HepG2 (cell line): ENCODE data around the gene COX18. TPM values are rescaled to one million over a fixed set of nuclear protein-coding genes. Genes with fewer than 3 reads are reported as not detected.
A peak's percentile ranks its signal among the peaks of the same experiment; 100 is the strongest.

Experiments
- CBX2 ChIP-seq, 2 experiments: fragments of 200-600 bp in 1 of 2; sonication (generic); formaldehyde crosslinking in 1 of 2; IDR thresholded peaks; 2 replicates each; pipeline versions ENCODE4 v1.7.0 to v1.8.1; 2018 to 2022; ENCODE audit warnings: low read depth in 2 of 2, low read length in 1 of 2, mild to moderate bottlenecking in 1 of 2, missing genetic modification reagents in 1 of 2
- DNMT1 ChIP-seq: sonication (generic); formaldehyde crosslinking; IDR thresholded peaks from 2 replicates; pipeline ENCODE4 v1.5.1; 2020; ENCODE audit warnings: mild to moderate bottlenecking, missing genetic modification reagents
- ELF3 ChIP-seq: IDR thresholded peaks from 2 replicates; pipeline ENCODE4 v1.6.1; 2016; ENCODE audit warnings: missing genetic modification reagents, missing compliant biosample characterization
- FOSL2 ChIP-seq: sonication (generic); formaldehyde crosslinking; IDR thresholded peaks from 2 replicates; pipeline ENCODE4 v1.4.0; 2020; ENCODE audit warnings: missing genetic modification reagents
- KAT7 ChIP-seq: IDR thresholded peaks from 2 replicates; pipeline ENCODE4 v1.6.1; 2018; ENCODE audit warnings: borderline replicate concordance, missing compliant biosample characterization
- NFE2L2 ChIP-seq: fragments of 150-350 bp; IDR thresholded peaks from 2 replicates; pipeline ENCODE4 v1.6.1; 2014; ENCODE audit warnings: low read length
- PAWR ChIP-seq: sonication (generic); formaldehyde crosslinking; IDR thresholded peaks from 2 replicates; pipeline ENCODE4 v1.4.0; 2020; ENCODE audit warnings: missing genetic modification reagents, mild to moderate bottlenecking, borderline replicate concordance
- PHB2 ChIP-seq: fragments of 450-650 bp; IDR thresholded peaks from 2 replicates; pipeline ENCODE4 v1.6.1; 2018; ENCODE audit not compliant: partially characterized antibody
- RFX1 ChIP-seq: fragments of 450-650 bp; IDR thresholded peaks from 2 replicates; pipeline ENCODE4 v1.6.1; 2017
- SATB2 ChIP-seq: sonication (generic); formaldehyde crosslinking; IDR thresholded peaks from 2 replicates; pipeline ENCODE4 v1.5.0; 2020; ENCODE audit warnings: missing genetic modification reagents
- ZBTB20 ChIP-seq: sonication (generic); formaldehyde crosslinking; IDR thresholded peaks from 2 replicates; pipeline ENCODE4 v1.8.1; 2023; ENCODE audit warnings: missing genetic modification reagents, low read depth, mild to moderate bottlenecking, borderline replicate concordance
- ZIK1 ChIP-seq: sonication (generic); formaldehyde crosslinking; IDR thresholded peaks from 2 replicates; pipeline ENCODE4 v1.5.0; 2020; ENCODE audit warnings: mild to moderate bottlenecking, low read depth, missing genetic modification reagents, borderline replicate concordance
- ZMYM4 ChIP-seq: sonication (generic); formaldehyde crosslinking; IDR thresholded peaks from 2 replicates; pipeline ENCODE4 v1.8.1; 2023; ENCODE audit warnings: mild to moderate bottlenecking, missing genetic modification reagents
- ZNF230 ChIP-seq: sonication (generic); formaldehyde crosslinking; IDR thresholded peaks from 2 replicates; pipeline ENCODE4 v1.4.0; 2020; ENCODE audit warnings: mild to moderate bottlenecking, missing genetic modification reagents
- ZNF34 ChIP-seq: sonication (generic); formaldehyde crosslinking; IDR thresholded peaks from 2 replicates; pipeline ENCODE4 v1.4.0; 2020; ENCODE audit warnings: mild to moderate bottlenecking, missing genetic modification reagents, borderline replicate concordance
- ZNF446 ChIP-seq: sonication (generic); formaldehyde crosslinking; IDR thresholded peaks from 2 replicates; pipeline ENCODE4 v1.5.0; 2020; ENCODE audit warnings: mild to moderate bottlenecking, missing genetic modification reagents
- ZNF484 ChIP-seq: sonication (generic); formaldehyde crosslinking; IDR thresholded peaks from 2 replicates; pipeline ENCODE4 v1.5.1; 2020; ENCODE audit warnings: mild to moderate bottlenecking, low read depth, missing genetic modification reagents, borderline replicate concordance
- ZNF557 ChIP-seq: sonication (generic); formaldehyde crosslinking; IDR thresholded peaks from 2 replicates; pipeline ENCODE4 v1.4.0; 2020; ENCODE audit warnings: missing genetic modification reagents
- ZNF83 ChIP-seq: sonication (generic); formaldehyde crosslinking; IDR thresholded peaks from 2 replicates; pipeline ENCODE4 v1.4.0; 2020; ENCODE audit warnings: missing genetic modification reagents, mild to moderate bottlenecking, borderline replicate concordance
- ZSCAN20 ChIP-seq: sonication (generic); formaldehyde crosslinking; IDR thresholded peaks from 2 replicates; pipeline ENCODE4 v1.4.0; 2020; ENCODE audit warnings: missing genetic modification reagents, mild to moderate bottlenecking, borderline replicate concordance
- polyA plus RNA-seq, 8 experiments: library from polyadenylated mRNA; depleted of rRNA in 3 of 8; stranded (reverse) in 7 of 8; unstranded in 1 of 8; fragments of >200 nt; fragmentation: Illumina TruSeq in 4 of 8; extraction: Trizol in 4 of 8; gene quantifications; 2 replicates each; pipeline versions ENCODE4 v1.2.1 to v1.2.3, GENCODE V29; 2011 to 2016; ENCODE audit warnings: low read depth in 4 of 8, missing spikeins in 1 of 8, mixed read lengths in 1 of 8; ENCODE audit not compliant: insufficient read depth in 1 of 8
- total RNA-seq, 5 experiments: library from RNA; depleted of rRNA; stranded (reverse); fragments of >200 nt; fragmentation: Illumina TruSeq; extraction: Trizol; gene quantifications; 2 replicates each; pipeline ENCODE4 v1.2.3, GENCODE V29; 2016; ENCODE audit warnings: low read depth in 1 of 5
- TF ChIP-seq, protein P1 (sequence below): sonication (generic); formaldehyde crosslinking; IDR thresholded peaks from 2 replicates; pipeline ENCODE4 v1.9.0; 2021; ENCODE audit warnings: missing genetic modification reagents, borderline replicate concordance
- TF ChIP-seq, protein P2 (sequence below): sonication (generic); formaldehyde crosslinking; conservative IDR thresholded peaks from 2 replicates; pipeline ENCODE4 v1.4.0; 2020; ENCODE audit warnings: missing genetic modification reagents
- TF ChIP-seq, protein P3 (sequence below): sonication (generic); formaldehyde crosslinking; IDR thresholded peaks from 2 replicates; pipeline ENCODE4 v1.8.1; 2022; ENCODE audit warnings: mild to moderate bottlenecking, missing genetic modification reagents
- TF ChIP-seq, protein P4 (sequence below): sonication (generic); formaldehyde crosslinking; IDR thresholded peaks from 2 replicates; pipeline ENCODE4 v1.5.1; 2020; ENCODE audit warnings: missing genetic modification reagents, mild to moderate bottlenecking, borderline replicate concordance
- TF ChIP-seq, protein P5 (sequence below): sonication (generic); formaldehyde crosslinking; IDR thresholded peaks from 2 replicates; pipeline ENCODE4 v1.5.0; 2020; ENCODE audit warnings: missing genetic modification reagents

The COX18 gene
- total and polyA plus RNA-seq, 2 of the 13 experiments (the other 11 are each of a cell fraction or from before 2014, with no cell fraction given), result 8.7 to 21.3 TPM

DNA sequence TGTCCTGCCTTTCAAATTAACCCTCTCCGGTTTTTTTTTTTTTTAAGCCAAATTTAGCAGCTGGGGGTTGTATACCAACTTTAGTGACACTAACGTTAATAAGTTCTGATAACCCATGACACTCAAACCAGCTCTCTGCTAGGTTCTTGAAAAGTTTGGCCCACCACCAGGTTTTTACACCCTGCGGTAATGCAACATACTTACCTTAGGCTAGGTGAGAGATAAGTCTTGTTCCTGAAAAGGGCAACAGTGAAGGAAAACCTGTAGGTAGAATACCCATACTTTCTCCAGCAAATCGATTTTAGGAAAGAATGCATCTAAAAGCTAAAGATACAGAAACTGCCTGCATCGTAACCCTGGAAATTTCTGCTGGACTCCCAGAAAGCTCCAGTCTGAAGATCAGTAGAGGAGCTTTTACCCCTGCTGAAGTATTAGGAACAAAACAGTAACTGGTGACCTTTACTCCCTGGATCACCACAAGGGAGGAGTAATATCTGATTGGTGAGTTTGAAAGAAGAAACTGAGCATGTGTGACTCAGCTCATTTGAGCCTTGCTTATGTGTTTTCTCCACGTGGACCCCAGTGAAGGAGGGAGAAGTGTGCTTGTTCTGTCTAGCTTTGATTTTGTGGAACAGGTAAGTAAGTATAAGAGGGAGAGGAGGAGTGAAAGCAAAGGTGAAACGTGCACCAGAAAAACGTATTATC lies 34.4 kb upstream of the COX18 start (continued):
- TF ChIP-seq, protein P1, sequence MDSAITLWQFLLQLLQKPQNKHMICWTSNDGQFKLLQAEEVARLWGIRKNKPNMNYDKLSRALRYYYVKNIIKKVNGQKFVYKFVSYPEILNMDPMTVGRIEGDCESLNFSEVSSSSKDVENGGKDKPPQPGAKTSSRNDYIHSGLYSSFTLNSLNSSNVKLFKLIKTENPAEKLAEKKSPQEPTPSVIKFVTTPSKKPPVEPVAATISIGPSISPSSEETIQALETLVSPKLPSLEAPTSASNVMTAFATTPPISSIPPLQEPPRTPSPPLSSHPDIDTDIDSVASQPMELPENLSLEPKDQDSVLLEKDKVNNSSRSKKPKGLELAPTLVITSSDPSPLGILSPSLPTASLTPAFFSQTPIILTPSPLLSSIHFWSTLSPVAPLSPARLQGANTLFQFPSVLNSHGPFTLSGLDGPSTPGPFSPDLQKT (CRISPR knock-in tag), result no peak
- TF ChIP-seq ZMYM4 (CRISPR knock-in tag), result peak; percentile 90
- no peak for TF ChIP-seq RFX1
- TF ChIP-seq PAWR, result no peak
- no peak for TF ChIP-seq ZNF83 (CRISPR knock-in tag)
- TF ChIP-seq, protein P2, sequence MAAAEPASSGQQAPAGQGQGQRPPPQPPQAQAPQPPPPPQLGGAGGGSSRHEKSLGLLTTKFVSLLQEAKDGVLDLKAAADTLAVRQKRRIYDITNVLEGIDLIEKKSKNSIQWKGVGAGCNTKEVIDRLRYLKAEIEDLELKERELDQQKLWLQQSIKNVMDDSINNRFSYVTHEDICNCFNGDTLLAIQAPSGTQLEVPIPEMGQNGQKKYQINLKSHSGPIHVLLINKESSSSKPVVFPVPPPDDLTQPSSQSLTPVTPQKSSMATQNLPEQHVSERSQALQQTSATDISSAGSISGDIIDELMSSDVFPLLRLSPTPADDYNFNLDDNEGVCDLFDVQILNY (CRISPR knock-in tag), result no peak
- no peak for TF ChIP-seq ZNF230 (CRISPR knock-in tag)
- TF ChIP-seq ELF3 (CRISPR knock-in tag), result no peak
- TF ChIP-seq ZNF34 (CRISPR knock-in tag), result no peak
- TF ChIP-seq PHB2, result no peak
- peak; percentile 24; the same call in 1 of the 2 replicates for TF ChIP-seq ZBTB20 (CRISPR knock-in tag)
- TF ChIP-seq ZNF446 (CRISPR knock-in tag), result no peak
- peak; percentile 95 for TF ChIP-seq NFE2L2
- TF ChIP-seq, protein P3, sequence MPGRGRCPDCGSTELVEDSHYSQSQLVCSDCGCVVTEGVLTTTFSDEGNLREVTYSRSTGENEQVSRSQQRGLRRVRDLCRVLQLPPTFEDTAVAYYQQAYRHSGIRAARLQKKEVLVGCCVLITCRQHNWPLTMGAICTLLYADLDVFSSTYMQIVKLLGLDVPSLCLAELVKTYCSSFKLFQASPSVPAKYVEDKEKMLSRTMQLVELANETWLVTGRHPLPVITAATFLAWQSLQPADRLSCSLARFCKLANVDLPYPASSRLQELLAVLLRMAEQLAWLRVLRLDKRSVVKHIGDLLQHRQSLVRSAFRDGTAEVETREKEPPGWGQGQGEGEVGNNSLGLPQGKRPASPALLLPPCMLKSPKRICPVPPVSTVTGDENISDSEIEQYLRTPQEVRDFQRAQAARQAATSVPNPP, result peak; percentile 42; the same call in 1 of the 2 replicates
- TF ChIP-seq DNMT1 (CRISPR knock-in tag), result no peak
- TF ChIP-seq ZNF557 (CRISPR knock-in tag), result no peak
- TF ChIP-seq KAT7, result no peak
- no peak for TF ChIP-seq ZNF484
- TF ChIP-seq, protein P4, sequence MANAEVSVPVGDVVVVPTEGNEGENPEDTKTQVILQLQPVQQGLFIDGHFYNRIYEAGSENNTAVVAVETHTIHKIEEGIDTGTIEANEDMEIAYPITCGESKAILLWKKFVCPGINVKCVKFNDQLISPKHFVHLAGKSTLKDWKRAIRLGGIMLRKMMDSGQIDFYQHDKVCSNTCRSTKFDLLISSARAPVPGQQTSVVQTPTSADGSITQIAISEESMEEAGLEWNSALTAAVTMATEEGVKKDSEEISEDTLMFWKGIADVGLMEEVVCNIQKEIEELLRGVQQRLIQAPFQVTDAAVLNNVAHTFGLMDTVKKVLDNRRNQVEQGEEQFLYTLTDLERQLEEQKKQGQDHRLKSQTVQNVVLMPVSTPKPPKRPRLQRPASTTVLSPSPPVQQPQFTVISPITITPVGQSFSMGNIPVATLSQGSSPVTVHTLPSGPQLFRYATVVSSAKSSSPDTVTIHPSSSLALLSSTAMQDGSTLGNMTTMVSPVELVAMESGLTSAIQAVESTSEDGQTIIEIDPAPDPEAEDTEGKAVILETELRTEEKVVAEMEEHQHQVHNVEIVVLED, result no peak
- TF ChIP-seq CBX2 (IDR thresholded peaks at IDR 0.05; ENCODE audit: low read depth, low read length), result no peak
- TF ChIP-seq CBX2 (CRISPR knock-in tag; IDR thresholded peaks at IDR 0.05; ENCODE audit: low read depth), result no peak
- peak; percentile 79 for TF ChIP-seq FOSL2
- 0 out of 2 replicates have a peak, but pooled peaks have one; percentile 55 for TF ChIP-seq SATB2 (CRISPR knock-in tag)
- no peak for TF ChIP-seq ZSCAN20
- TF ChIP-seq, protein P5, sequence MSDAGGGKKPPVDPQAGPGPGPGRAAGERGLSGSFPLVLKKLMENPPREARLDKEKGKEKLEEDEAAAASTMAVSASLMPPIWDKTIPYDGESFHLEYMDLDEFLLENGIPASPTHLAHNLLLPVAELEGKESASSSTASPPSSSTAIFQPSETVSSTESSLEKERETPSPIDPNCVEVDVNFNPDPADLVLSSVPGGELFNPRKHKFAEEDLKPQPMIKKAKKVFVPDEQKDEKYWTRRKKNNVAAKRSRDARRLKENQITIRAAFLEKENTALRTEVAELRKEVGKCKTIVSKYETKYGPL (CRISPR knock-in tag), result no peak
- no peak for TF ChIP-seq ZIK1 (CRISPR knock-in tag)
